Sigmoid colon (tissue), 7 donors: ENCODE results near the gene SECISBP2L. TPM values are rescaled to one million over a fixed set of nuclear protein-coding genes. Genes with fewer than 3 reads are reported as not detected.

Experiments used
- DNase-seq: peaks from one replicate; pipeline ENCODE4 v3.0.0-alpha.2; 2019
- H3K27ac ChIP-seq, 4 donors: fragments of 200-600 bp; sonication (generic); one replicate each; pipeline ENCODE4 v1.5.1; 2016 to 2019; ENCODE audit warnings: mild to moderate bottlenecking in 1 of 4
- H3K27me3 ChIP-seq, 3 donors: fragments of 200-600 bp; sonication (generic); one replicate each; pipeline ENCODE4 v1.5.1; 2019; ENCODE audit warnings: mild to moderate bottlenecking in 1 of 3
- H3K36me3 ChIP-seq, 4 donors: fragments of 200-600 bp; sonication (generic); one replicate each; pipeline ENCODE4 v1.5.1; 2016 to 2019
- H3K4me1 ChIP-seq, 4 donors: fragments of 200-600 bp; sonication (generic); one replicate each; pipeline ENCODE4 v1.5.1; 2017 to 2019
- H3K4me3 ChIP-seq, 4 donors: fragments of 200-600 bp; sonication (generic); one replicate each; pipeline ENCODE4 v1.5.1; 2017 to 2019; ENCODE audit warnings: mild to moderate bottlenecking in 2 of 4, moderate library complexity in 1 of 4
- H3K9me3 ChIP-seq, 4 donors: fragments of 200-600 bp in 3 of 4; sonication (generic) in 3 of 4; one replicate each; pipeline versions ENCODE4 v1.5.1 to v1.6.1; 2013 to 2019
- EP300 ChIP-seq, 4 donors: sonication (generic); formaldehyde crosslinking; IDR thresholded peaks; one replicate each; pipeline ENCODE4 v1.6.1; 2017; ENCODE audit warnings: antibody characterized with exemption in 4 of 4
- POLR2A ChIP-seq, 2 donors: fragments of 450-650 bp; IDR thresholded peaks; one replicate each; pipeline ENCODE4 v1.6.1; 2016; ENCODE audit warnings: antibody characterized with exemption in 2 of 2, mild to moderate bottlenecking in 2 of 2, moderate library complexity in 2 of 2
- POLR2AphosphoS5 ChIP-seq, 4 donors: sonication (generic); formaldehyde crosslinking; IDR thresholded peaks; one replicate each; pipeline ENCODE4 v1.6.1; 2017; ENCODE audit warnings: antibody characterized with exemption in 4 of 4
- WGBS, 2 donors: extraction: QIAGEN DNeasy Blood & Tissue Kit; methylation state at CpG; one replicate each; pipeline ENCODE4 v1.1.7; 2013; 5-methylcytosine and 5-hydroxymethylcytosine counted together
- intact Hi-C: fragments of 100-400 bp; cut with DNase I; formaldehyde crosslinking; loops from one replicate; pipeline ENCODE4 v1.15.1; 2023
- polyA plus RNA-seq, 3 donors: library from polyadenylated mRNA; stranded (reverse); fragments of 200-250 nt; gene quantifications; one replicate each; pipeline ENCODE4 v1.2.3, GENCODE V29; 2013
- small RNA-seq, 3 donors: library from RNA; depleted of rRNA; stranded (forward); fragments of <200 nt; gene quantifications; one replicate each; pipeline ENCODE3, GENCODE V24; 2016
- total RNA-seq, 4 donors: library from RNA; depleted of rRNA; stranded (reverse); fragments of >200 nt; gene quantifications; one replicate each; pipeline ENCODE4 v1.1.0, GENCODE V29; 2016
- TF ChIP-seq, protein P1 (sequence below), 4 experiments: fragments of 450-650 bp in 3 of 4; fragments of 200-600 bp in 1 of 4; IDR thresholded peaks; one replicate each; pipeline ENCODE4 v1.5.1; 2016 to 2019; ENCODE audit warnings: antibody characterized with exemption in 4 of 4, mild to moderate bottlenecking in 3 of 4, moderate library complexity in 2 of 4
- donor health status: healthy with polysubstance abuse.
- donor health status: Bipolar disorder and iron deficiency.
- donor health status: healthy.

Gene SECISBP2L
- total and polyA plus RNA-seq, 7 donors, result 7.2 to 47.6 (median 34.1) TPM

DNA sequence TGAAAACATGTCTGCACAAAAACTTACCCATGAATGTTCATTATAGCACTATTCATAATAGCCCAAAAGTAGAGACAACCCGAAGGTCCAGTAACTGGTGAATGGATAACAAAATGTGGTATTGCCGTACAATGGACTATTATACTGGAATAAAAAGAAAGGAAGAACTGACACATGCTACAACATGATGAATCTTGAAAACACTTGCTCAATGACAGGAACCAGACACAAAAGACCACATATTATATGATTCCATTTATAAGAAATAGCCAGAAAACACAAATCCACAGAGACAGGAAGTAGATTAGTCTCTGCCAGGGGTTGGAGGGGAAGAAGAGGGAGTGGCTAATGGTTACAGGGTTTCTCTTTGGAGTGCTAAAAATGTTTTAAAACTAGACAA, 100.9 kb downstream of the SECISBP2L start:
- Histone ChIP-seq H3K9me3 (no peaks in the 10 kb centered on the region), H3K4me1 (no peaks in the 10 kb centered on the region), H3K4me3 (no peak overlapping the region), H3K27me3 (no peaks in the 10 kb centered on the region), H3K27ac (no peak overlapping the region), H3K36me3 (no peaks in the 10 kb centered on the region)
- intact Hi-C loops, result no loop called here
- TF ChIP-seq POLR2AphosphoS5 (IDR thresholded peaks at IDR 0.05) (no peak), POLR2A (IDR thresholded peaks at IDR 0.05) (no peak), EP300 (IDR thresholded peaks at IDR 0.05) (no peak)
- TF ChIP-seq, protein P1, sequence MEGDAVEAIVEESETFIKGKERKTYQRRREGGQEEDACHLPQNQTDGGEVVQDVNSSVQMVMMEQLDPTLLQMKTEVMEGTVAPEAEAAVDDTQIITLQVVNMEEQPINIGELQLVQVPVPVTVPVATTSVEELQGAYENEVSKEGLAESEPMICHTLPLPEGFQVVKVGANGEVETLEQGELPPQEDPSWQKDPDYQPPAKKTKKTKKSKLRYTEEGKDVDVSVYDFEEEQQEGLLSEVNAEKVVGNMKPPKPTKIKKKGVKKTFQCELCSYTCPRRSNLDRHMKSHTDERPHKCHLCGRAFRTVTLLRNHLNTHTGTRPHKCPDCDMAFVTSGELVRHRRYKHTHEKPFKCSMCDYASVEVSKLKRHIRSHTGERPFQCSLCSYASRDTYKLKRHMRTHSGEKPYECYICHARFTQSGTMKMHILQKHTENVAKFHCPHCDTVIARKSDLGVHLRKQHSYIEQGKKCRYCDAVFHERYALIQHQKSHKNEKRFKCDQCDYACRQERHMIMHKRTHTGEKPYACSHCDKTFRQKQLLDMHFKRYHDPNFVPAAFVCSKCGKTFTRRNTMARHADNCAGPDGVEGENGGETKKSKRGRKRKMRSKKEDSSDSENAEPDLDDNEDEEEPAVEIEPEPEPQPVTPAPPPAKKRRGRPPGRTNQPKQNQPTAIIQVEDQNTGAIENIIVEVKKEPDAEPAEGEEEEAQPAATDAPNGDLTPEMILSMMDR (IDR thresholded peaks at IDR 0.05), result no peak
- 88 to 93% methylated on average over 2 of the region's 2 CpGs for WGBS, 2 donors
- DNase-seq, result no peak

DNA sequence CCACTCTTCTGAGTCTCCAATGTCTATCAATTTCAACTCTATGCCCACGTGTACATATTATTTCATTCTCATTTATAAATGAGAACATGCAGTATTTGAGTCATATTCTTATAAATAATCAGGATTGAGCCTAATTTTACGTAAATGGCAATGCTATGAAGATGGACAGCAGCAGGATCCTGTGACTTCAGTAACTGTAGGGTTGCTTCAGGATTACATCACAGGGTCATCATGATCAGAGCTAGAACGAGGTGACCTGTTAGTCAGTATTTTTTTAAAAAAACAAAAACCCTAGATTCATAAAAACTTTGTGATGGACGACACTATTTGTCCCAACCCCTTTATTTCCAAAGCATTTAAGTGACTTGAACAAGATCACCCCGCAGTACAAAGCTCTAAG, 104.3 kb downstream of the SECISBP2L start:
- H3K36me3 ChIP-seq, result no peaks in the 10 kb centered on the region
- intact Hi-C loops, result no loop called here
- H3K4me1 ChIP-seq, result no peaks in the 10 kb centered on the region
- no peak for DNase-seq
- no peak overlapping the region for H3K27ac ChIP-seq
- TF ChIP-seq POLR2A (IDR thresholded peaks at IDR 0.05) (no peak), POLR2AphosphoS5 (IDR thresholded peaks at IDR 0.05) (no peak), EP300 (IDR thresholded peaks at IDR 0.05) (no peak)
- TF ChIP-seq, protein P1 (IDR thresholded peaks at IDR 0.05), result no peak
- no peaks in the 10 kb centered on the region for H3K27me3 ChIP-seq
- WGBS, 2 donors, result 74 to 84% methylated on average over 5 of the region's 5 CpGs
- no peaks in the 10 kb centered on the region for H3K9me3 ChIP-seq
- no peak overlapping the region for H3K4me3 ChIP-seq

DNA sequence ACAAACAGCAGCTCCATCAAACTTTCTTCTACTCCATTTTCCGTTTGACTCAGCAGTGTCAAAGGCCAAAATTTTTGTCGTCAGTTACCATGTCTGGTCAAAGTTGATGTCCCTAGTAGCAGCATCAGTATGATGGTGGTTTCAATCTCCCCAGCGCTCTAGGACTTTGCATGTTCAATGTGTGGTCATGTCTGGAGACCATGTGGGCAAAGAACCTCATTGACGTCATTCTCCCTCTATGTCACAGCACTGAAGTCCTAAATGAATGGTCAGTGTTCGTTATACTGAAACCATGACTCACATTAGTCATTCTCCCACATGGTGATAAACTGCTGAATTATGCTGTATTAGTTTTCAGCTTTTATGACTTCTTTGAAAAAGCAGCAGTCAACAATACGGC, 105.7 kb downstream of the SECISBP2L start:
- intact Hi-C loops, result no loop called here
- 66 to 77% methylated on average over 6 of the region's 6 CpGs for WGBS, 2 donors
- TF ChIP-seq EP300 (IDR thresholded peaks at IDR 0.05) (no peak), POLR2A (IDR thresholded peaks at IDR 0.05) (no peak), POLR2AphosphoS5 (IDR thresholded peaks at IDR 0.05) (no peak)
- TF ChIP-seq, protein P1 (IDR thresholded peaks at IDR 0.05), result no peak

DNA sequence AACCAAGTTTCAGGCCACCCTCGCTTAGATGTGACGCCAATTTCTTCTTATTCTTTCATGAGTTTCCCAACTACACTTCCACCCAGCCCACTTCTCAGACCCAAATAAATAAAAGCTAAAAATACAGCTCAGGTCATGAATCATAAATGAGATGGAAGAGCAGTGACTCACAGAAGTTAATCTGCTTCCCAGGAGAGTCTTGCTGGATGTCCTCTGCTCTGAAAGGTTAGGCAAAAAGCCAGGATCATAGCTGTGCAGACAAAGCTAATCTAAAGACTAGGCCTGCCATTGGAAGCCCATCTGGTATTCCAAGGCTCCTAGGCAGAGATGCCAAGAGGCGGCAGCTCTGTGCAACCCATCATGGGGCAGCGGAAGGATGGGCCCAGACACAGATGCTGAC, 106.6 kb downstream of the SECISBP2L start:
- WGBS, 2 donors, result 93 to 95% methylated on average over 4 of the region's 4 CpGs
- DNase-seq, result no peak
- Histone ChIP-seq H3K9me3 (no peaks in the 10 kb centered on the region), H3K27ac (no peak overlapping the region), H3K36me3 (no peaks in the 10 kb centered on the region), H3K4me3 (no peak overlapping the region), H3K27me3 (no peaks in the 10 kb centered on the region), H3K4me1 (no peaks in the 10 kb centered on the region)
- TF ChIP-seq POLR2AphosphoS5 (IDR thresholded peaks at IDR 0.05) (no peak), EP300 (IDR thresholded peaks at IDR 0.05) (no peak), POLR2A (IDR thresholded peaks at IDR 0.05) (no peak)
- TF ChIP-seq, protein P1 (IDR thresholded peaks at IDR 0.05), result no peak
- intact Hi-C loops, result no loop called here

More for the DNA sequence above, 105.7 kb downstream of the SECISBP2L start:
- H3K9me3 ChIP-seq, result no peaks in the 10 kb centered on the region
- H3K27ac ChIP-seq, result no peak overlapping the region
- H3K4me1 ChIP-seq, result no peaks in the 10 kb centered on the region
- no peaks in the 10 kb centered on the region for H3K36me3 ChIP-seq
- no peak overlapping the region for H3K4me3 ChIP-seq
- no peak for DNase-seq
- no peaks in the 10 kb centered on the region for H3K27me3 ChIP-seq

Small RNA genes lying within 50 kb of the gene (small RNA-seq; reads per million reads assigned to genes)
- 0 reads per million in 3 donors for gene RF00019

Other genes starting within 250 kb of the SECISBP2L start
- gene CEP152, start 235.4 kb downstream of the SECISBP2L start, total RNA-seq, result 1 to 10 TPM; 3.1 to 5.1 (median 3.7) TPM
- gene CEP152, start 235.4 kb downstream of the SECISBP2L start, polyA plus RNA-seq, result 1 to 10 TPM in 1 of 3 donors, under 1 TPM in 2; 0.46 to 2.5 (median 0.60) TPM
- gene EID1, start 168.3 kb downstream of the SECISBP2L start, total RNA-seq, result 100 to 1,000 TPM; 291 to 343 (median 332) TPM
- gene EID1, start 168.3 kb downstream of the SECISBP2L start, polyA plus RNA-seq, result 100 to 1,000 TPM in 1 of 3 donors, 10 to 100 TPM in 2; 88.7 to 130 (median 94.1) TPM
- gene SHC4, start 82.5 kb downstream of the SECISBP2L start, total RNA-seq, result 1 to 10 TPM; 2.1 to 4.6 (median 2.6) TPM
- under 1 TPM in 2 of 3 donors, not detected in 1; under 0.01 to 0.64 TPM for gene SHC4, start 82.5 kb downstream of the SECISBP2L start, polyA plus RNA-seq
- 100 to 1,000 TPM in 1 of 4 donors, 10 to 100 TPM in 3; 88.9 to 142 (median 98.5) TPM for gene COPS2, start 109.2 kb upstream of the SECISBP2L start, total RNA-seq
- gene COPS2, start 109.2 kb upstream of the SECISBP2L start, polyA plus RNA-seq, result 10 to 100 TPM; 35.7 to 48.8 (median 37.8) TPM
- gene GALK2, start 123.8 kb upstream of the SECISBP2L start, total RNA-seq, result 10 to 100 TPM; 23.3 to 61.1 (median 39.4) TPM
- gene GALK2, start 123.8 kb upstream of the SECISBP2L start, polyA plus RNA-seq, result 10 to 100 TPM; 21.6 to 45.5 (median 23.9) TPM